AG04449 (cell line): ENCODE measurements around the gene CC2D2A.

Experiments
- CTCF ChIA-PET: fragments of 350-600 bp; formaldehyde crosslinking; extraction: SDS; loops from one replicate; lab custom pipeline; 2021; ENCODE audit warnings: antibody characterized with exemption; lab: Yijun Ruan, JAX
- POLR2A ChIA-PET: fragments of 400-600, 350-600 bp; formaldehyde crosslinking; extraction: SDS; loops from one replicate; lab custom pipeline; 2020; ENCODE audit warnings: antibody characterized with exemption, inconsistent platforms; lab: Yijun Ruan, JAX
- DNase-seq: peaks from one replicate; pipeline ENCODE4 v3.0.0-alpha.2; 2010; ENCODE audit warnings: low read depth, low spot score
- H3K4me3 ChIP-seq: 2 replicates; pipeline ENCODE4 v1.5.1; 2011; ENCODE audit warnings: low read depth, mild to moderate bottlenecking, control low read depth, low read length
- CTCF ChIP-seq: IDR thresholded peaks from one replicate; pipeline ENCODE4 v1.5.1; 2011; ENCODE audit warnings: mild to moderate bottlenecking, moderate library complexity, low read length, control low read depth, inconsistent platforms; ENCODE audit not compliant: insufficient read depth; ENCODE audit errors: missing control alignments

Gene CC2D2A

GRCh38 chr4:15428611-15429010, 41.1 kb upstream of the CC2D2A start:
- no peak overlapping the region for H3K4me3 ChIP-seq
- ChIA-PET CTCF (interaction anchor here (1.3 kb wide), 1 partner anchor 8 kb away, joined by 5 read pairs; no protein-coding TSS in a partner anchor), POLR2A (no interaction called here)
- DNase-seq = no peak
- TF ChIP-seq CTCF = no peak

- no peak for DNase-seq
- no peak overlapping the region for H3K4me3 ChIP-seq
- ChIA-PET CTCF (interaction anchor here (1.0 kb wide), 1 partner anchor 16 kb away, joined by 3 read pairs; no protein-coding TSS in a partner anchor), POLR2A (no interaction called here)
- TF ChIP-seq CTCF = no peak
These were observed 35.6 kb upstream of the CC2D2A start for GRCh38 chr4:15434091-15434490.

- DNase-seq = no peak
- ChIA-PET CTCF (interaction anchor here (1.0 kb wide), 1 partner anchor 15 kb away, joined by 3 read pairs; no protein-coding TSS in a partner anchor), POLR2A (no interaction called here)
- no peak overlapping the region for H3K4me3 ChIP-seq
- TF ChIP-seq CTCF = no peak
These were observed 35.0 kb upstream of the CC2D2A start for GRCh38 chr4:15434676-15435075.

GRCh38 chr4:15436513-15436912, 33.2 kb upstream of the CC2D2A start:
- TF ChIP-seq CTCF = no peak
- POLR2A ChIA-PET = interaction anchor here (0.6 kb wide), 1 partner anchor 259 kb away, joined by 3 read pairs; no protein-coding TSS in a partner anchor
- CTCF ChIA-PET = interaction anchor here (1.0 to 1.7 kb wide), 3 partner anchors 9 to 18 kb away, joined by 3 to 5 read pairs (median 3); partner anchors contain the start of gene C1QTNF7
- no peak overlapping the region for H3K4me3 ChIP-seq
- no peak for DNase-seq

GRCh38 chr4:15438939-15439524, 30.6 kb upstream of the CC2D2A start:
- no peak overlapping the region for H3K4me3 ChIP-seq
- DNase-seq = no peak
- TF ChIP-seq CTCF = no peak
- ChIA-PET POLR2A (no interaction called here), CTCF (interaction anchor here (0.7 kb wide), 1 partner anchor 18 kb away, joined by 4 read pairs; no protein-coding TSS in a partner anchor)

GRCh38 chr4:15443371-15444160, 26.1 kb upstream of the CC2D2A start:
- DNase-seq = no peak
- POLR2A ChIA-PET = no interaction called here
- no peak overlapping the region for H3K4me3 ChIP-seq
- CTCF ChIA-PET = interaction anchor here (1.6 kb wide), 1 partner anchor 14 kb away, joined by 8 read pairs; no protein-coding TSS in a partner anchor
- no peak for TF ChIP-seq CTCF
